ENCODE measurements around the gene IL17RD.

- TF ChIP-seq POLR2AphosphoS5 (IDR thresholded peaks at IDR 0.05; ENCODE audit: low read depth) (peak; percentile 48), CTCF (conservative IDR thresholded peaks at IDR 0.05; ENCODE audit: low read depth in 2 of 2) (peak in 1 of 2 experiments; percentile 16; a peak in 2 of 4 replicates)
These were observed 38.9 kb downstream of the IL17RD start for GRCh38 chr3:57126244-57126643.
